HCT116 (cell line): Measurements from ENCODE around the gene TCAP. TPM values are rescaled to one million over a fixed set of nuclear protein-coding genes. Genes with fewer than 3 reads are reported as not detected.

Experiments used
- ATAC-seq: fragments of 200-7000 bp; cut with Tn5 transposase; 2 replicates; pipeline ENCODE4 v1.9.1; 2020; ENCODE audit warnings: mild to moderate bottlenecking, moderate library complexity
- BruUV-seq: library from RNA; stranded (reverse); fragments of 400-500 nt; replicated peaks from 2 replicates; lab custom pipeline; 2021; lab: Mats Ljungman, UMichigan
- CTCF ChIA-PET: fragments of 300-600 bp; sonication (Branson Sonifier 250); formaldehyde crosslinking; loops from one replicate; lab custom pipeline; 2021; ENCODE audit warnings: antibody characterized with exemption; lab: Charles Lee
- POLR2A ChIA-PET: fragments of 300-600, 350-600 bp; sonication (Branson Sonifier 250); formaldehyde crosslinking; loops from one replicate; lab custom pipeline; 2021; ENCODE audit warnings: antibody characterized with exemption; lab: Charles Lee
- RAD21 ChIA-PET, 2 experiments: fragments of 300-600 bp; sonication (Branson Sonifier 250); formaldehyde crosslinking; loops; one replicate each; lab custom pipeline; 2023; ENCODE audit warnings: low total read pairs in 2 of 2; ENCODE audit not compliant: uncharacterized antibody in 2 of 2, unreplicated experiment in 2 of 2, low non-redundant PET in 1 of 2; lab: Charles Lee
- DNase-seq: peaks from one replicate; pipeline ENCODE4 v3.0.0-alpha.2; 2010; ENCODE audit warnings: low read depth, low spot score
- H2AFZ ChIP-seq: fragments of 200-600 bp; shearing (Covaris generic), sonication (generic); 2 replicates; pipeline ENCODE4 v1.6.1; 2017; ENCODE audit warnings: low read depth, mixed run types, mixed read lengths, antibody characterized with exemption, low read length; ENCODE audit not compliant: poor library complexity, severe bottlenecking
- H3K27ac ChIP-seq: 2 replicates; pipeline ENCODE4 v1.5.1; 2012; ENCODE audit warnings: low read depth, low read length
- H3K27me3 ChIP-seq: fragments of 200-600 bp; sonication (generic); 2 replicates; pipeline ENCODE4 v1.6.1; 2016; ENCODE audit warnings: mixed run types, low read length, mixed read lengths; ENCODE audit not compliant: insufficient read depth
- H3K36me3 ChIP-seq, 2 experiments: fragments of 200-500 bp in 1 of 2; fragments of 200-600 bp in 1 of 2; sonication (Bioruptor generic) in 1 of 2; sonication (generic) in 1 of 2; 2 replicates each; pipeline versions ENCODE4 v1.5.1 to v1.6.1; 2014 to 2016; ENCODE audit warnings: low read length in 2 of 2, inconsistent platforms in 1 of 2, mixed read lengths in 1 of 2, mixed run types in 1 of 2; ENCODE audit not compliant: insufficient read depth in 2 of 2, control insufficient read depth in 1 of 2
- H3K4me1 ChIP-seq, 2 experiments: fragments of 200-600 bp in 1 of 2; sonication (generic) in 1 of 2; 2 replicates each; pipeline versions ENCODE4 v1.5.1 to v1.6.1; 2012 to 2017; ENCODE audit warnings: low read length in 2 of 2, inconsistent platforms in 1 of 2, mild to moderate bottlenecking in 1 of 2, mixed read lengths in 1 of 2, mixed run types in 1 of 2, moderate library complexity in 1 of 2; ENCODE audit not compliant: insufficient read depth in 2 of 2, control insufficient read depth in 1 of 2
- H3K4me2 ChIP-seq: fragments of 200-600 bp; sonication (generic); 2 replicates; pipeline ENCODE4 v1.6.1; 2017; ENCODE audit warnings: mixed run types, low read length, mixed read lengths
- H3K4me3 ChIP-seq, 2 experiments: fragments of 200-600 bp in 1 of 2; sonication (generic) in 1 of 2; replicated peaks in 1 of 2; 2 replicates each; pipeline ENCODE4 v1.5.1; 2011 to 2016; ENCODE audit warnings: low read length in 2 of 2, control low read depth in 1 of 2, low read depth in 1 of 2, mild to moderate bottlenecking in 1 of 2, mixed read lengths in 1 of 2, mixed run types in 1 of 2
- H3K79me2 ChIP-seq: fragments of 200-600 bp; sonication (generic); 2 replicates; pipeline ENCODE4 v1.6.1; 2017; ENCODE audit warnings: mild to moderate bottlenecking, mixed run types, low read length, moderate library complexity, mixed read lengths; ENCODE audit not compliant: insufficient read depth
- H3K9ac ChIP-seq: fragments of 200-600 bp; sonication (generic); 2 replicates; pipeline ENCODE4 v1.6.1; 2016; ENCODE audit warnings: low read length, mixed read lengths
- H3K9me2 ChIP-seq: fragments of 200-600 bp; sonication (generic), shearing (Covaris generic); 2 replicates; pipeline ENCODE4 v1.6.1; 2017; ENCODE audit warnings: mixed run types, mild to moderate bottlenecking, moderate library complexity; ENCODE audit not compliant: insufficient read depth
- H3K9me3 ChIP-seq, 2 experiments: fragments of 200-500 bp in 1 of 2; fragments of 200-600 bp in 1 of 2; sonication (Bioruptor generic) in 1 of 2; sonication (generic) in 1 of 2; 2 replicates each; pipeline ENCODE4 v1.6.1; 2014 to 2017; ENCODE audit warnings: low read length in 2 of 2, mixed read lengths in 2 of 2, inconsistent platforms in 1 of 2, low read depth in 1 of 2, mild to moderate bottlenecking in 1 of 2, mixed run types in 1 of 2, moderate library complexity in 1 of 2; ENCODE audit not compliant: control insufficient read depth in 1 of 2, insufficient read depth in 1 of 2
- H4K20me1 ChIP-seq: fragments of 200-600 bp; sonication (generic), shearing (Covaris generic); 2 replicates; pipeline ENCODE4 v1.6.1; 2017; ENCODE audit warnings: mixed run types, mild to moderate bottlenecking, moderate library complexity; ENCODE audit not compliant: insufficient read depth
- ATF3 ChIP-seq: IDR thresholded peaks from 2 replicates; pipeline ENCODE4 v1.6.1; 2012
- CBX3 ChIP-seq: IDR thresholded peaks from 2 replicates; pipeline ENCODE4 v1.6.1; 2012; ENCODE audit warnings: low read depth
- CEBPB ChIP-seq: IDR thresholded peaks from 2 replicates; pipeline ENCODE4 v1.6.1; 2012; ENCODE audit warnings: low read depth
- CTCF ChIP-seq, 3 experiments: fragments of 200-600 bp in 1 of 3; sonication (generic) in 1 of 3; IDR thresholded peaks in 2 of 3; conservative IDR thresholded peaks in 1 of 3; 2 replicates each; pipeline ENCODE4 v1.5.1; 2012 to 2017; ENCODE audit warnings: low read depth in 2 of 3, low read length in 2 of 3, antibody characterized with exemption in 1 of 3, borderline replicate concordance in 1 of 3, control low read depth in 1 of 3, mild to moderate bottlenecking in 1 of 3, mixed read lengths in 1 of 3, mixed run types in 1 of 3, moderate library complexity in 1 of 3; ENCODE audit not compliant: insufficient read depth in 1 of 3
- ELF1 ChIP-seq: IDR thresholded peaks from 2 replicates; pipeline ENCODE4 v1.6.1; 2012; ENCODE audit warnings: low read depth, borderline replicate concordance
- EZH2phosphoT487 ChIP-seq: fragments of 200-600 bp; IDR thresholded peaks from 2 replicates; pipeline ENCODE4 v1.6.1; 2018; ENCODE audit warnings: antibody characterized with exemption, borderline replicate concordance
- JUND ChIP-seq: IDR thresholded peaks from 2 replicates; pipeline ENCODE4 v1.6.1; 2012
- POLR2AphosphoS5 ChIP-seq: IDR thresholded peaks from 2 replicates; pipeline ENCODE4 v1.6.1; 2011; ENCODE audit warnings: mild to moderate bottlenecking, low read depth, low read length, moderate library complexity
- RAD21 ChIP-seq: IDR thresholded peaks from 2 replicates; pipeline ENCODE4 v1.6.1; 2012; ENCODE audit warnings: low read depth, mild to moderate bottlenecking
- REST ChIP-seq: IDR thresholded peaks from 2 replicates; pipeline ENCODE4 v1.6.1; 2012; ENCODE audit warnings: low read depth
- SIN3A ChIP-seq: IDR thresholded peaks from 2 replicates; pipeline ENCODE4 v1.6.1; 2012; ENCODE audit warnings: low read depth
- SRF ChIP-seq: IDR thresholded peaks from 2 replicates; pipeline ENCODE4 v1.6.1; 2012; ENCODE audit warnings: low read depth
- TCF7L2 ChIP-seq: IDR thresholded peaks from 2 replicates; pipeline ENCODE4 v1.7.0; 2011; ENCODE audit warnings: borderline replicate concordance, inconsistent platforms; ENCODE audit not compliant: insufficient read depth, insufficient read length; ENCODE audit errors: extremely low read depth
- YY1 ChIP-seq: IDR thresholded peaks from 2 replicates; pipeline ENCODE4 v1.6.1; 2011; ENCODE audit warnings: low read length, low read depth, moderate library complexity, mild to moderate bottlenecking; ENCODE audit not compliant: insufficient replicate concordance; ENCODE audit errors: extremely low read depth
- ZNF274 ChIP-seq: fragments of 200-500 bp; sonication (Bioruptor generic); IDR thresholded peaks from 2 replicates; pipeline ENCODE4 v1.6.1; 2014; ENCODE audit warnings: mild to moderate bottlenecking, low read depth, low read length, inconsistent platforms
- intact Hi-C: fragments of 100-400 bp; cut with micrococcal nuclease; formaldehyde crosslinking; loops from 2 replicates; pipeline ENCODE4 v1.10.0; 2022
- total RNA-seq: library from RNA; stranded (reverse); gene quantifications from one replicate; pipeline ENCODE4 v1.2.1, GENCODE V29; 2021; ENCODE audit not compliant: unreplicated experiment
- TF ChIP-seq, protein P1 (sequence below): IDR thresholded peaks from 2 replicates; pipeline ENCODE4 v1.6.1; 2012

Gene TCAP
- total RNA-seq, 1 experiment from 2014 or later, result 1.5 TPM

DNA sequence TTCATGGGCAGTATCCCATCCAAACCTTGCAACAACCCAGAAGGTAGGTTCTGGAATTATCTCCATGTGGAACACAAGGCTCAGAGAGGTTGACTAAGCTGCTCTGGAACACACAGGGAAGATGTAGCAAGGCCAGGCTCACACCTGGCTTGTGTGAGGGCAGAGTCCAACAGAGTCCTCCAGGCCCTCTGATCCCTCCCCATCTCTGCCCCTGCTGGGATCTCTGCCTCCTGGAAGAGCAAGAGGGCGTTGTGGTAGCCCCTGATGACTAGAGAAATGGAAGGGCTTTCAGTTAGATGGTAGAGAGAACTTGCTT lies 45.4 kb upstream of the TCAP start:
- Histone ChIP-seq H3K4me2 (no peak overlapping the region), H3K36me3 (no peaks in the 10 kb centered on the region), H3K4me1 (peaks cover 19 to 34% of the 10 kb centered on the region in 2 experiments; a peak in 3 of 4 replicates), H3K9ac (no peak overlapping the region), H3K9me3 (no peaks in the 10 kb centered on the region), H2AFZ (no peak overlapping the region), H3K27me3 (no peaks in the 10 kb centered on the region), H4K20me1 (no peaks in the 10 kb centered on the region), H3K79me2 (no peaks in the 10 kb centered on the region), H3K27ac (no peak overlapping the region), H3K9me2 (no peaks in the 10 kb centered on the region), H3K4me3 (no peak overlapping the region)
- CTCF ChIA-PET, result interaction anchor here (1.3 to 8.4 kb wide), 5 partner anchors 12 to 72 kb away, joined by 4 to 157 read pairs (median 51); no protein-coding TSS in a partner anchor
- DNase-seq, result no peak
- intact Hi-C loops, result loop anchor here (5.0 kb wide), 3 partner anchors 118 to 412 kb away; partner anchors contain the start of genes GRB7 and PSMD3
- BruUV-seq, result no TSS peak
- RAD21 ChIA-PET, result no interaction called here
- no peak for ATAC-seq
- TF ChIP-seq SRF (no peak), REST (no peak), EZH2phosphoT487 (no peak), ZNF274 (no peak), TCF7L2 (no peak), SIN3A (no peak), ATF3 (no peak), CEBPB (no peak), CTCF (IDR thresholded peaks at IDR 0.05 in 2 of 3, conservative IDR thresholded peaks at IDR 0.05 in 1 of 3; ENCODE audit: borderline replicate concordance in 1 of 3, insufficient read depth in 1 of 3, low read depth in 2 of 3, low read length in 2 of 3) (no peak), RAD21 (no peak), POLR2AphosphoS5 (no peak), ELF1 (no peak), JUND (no peak), YY1 (no peak), CBX3 (no peak)
- TF ChIP-seq, protein P1, sequence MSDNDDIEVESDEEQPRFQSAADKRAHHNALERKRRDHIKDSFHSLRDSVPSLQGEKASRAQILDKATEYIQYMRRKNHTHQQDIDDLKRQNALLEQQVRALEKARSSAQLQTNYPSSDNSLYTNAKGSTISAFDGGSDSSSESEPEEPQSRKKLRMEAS, result no peak
- POLR2A ChIA-PET, result no interaction called here
